GM18508 (cell line): ENCODE results near the gene LRRC75A.

ENCODE experiments used
- ATAC-seq: cut with Tn5 transposase; IDR thresholded peaks from one replicate; pipeline ENCODE4 v1.9.1; 2021; ENCODE audit warnings: moderate number of reproducible peaks; ENCODE audit not compliant: insufficient read depth, unreplicated experiment

Gene LRRC75A

DNA sequence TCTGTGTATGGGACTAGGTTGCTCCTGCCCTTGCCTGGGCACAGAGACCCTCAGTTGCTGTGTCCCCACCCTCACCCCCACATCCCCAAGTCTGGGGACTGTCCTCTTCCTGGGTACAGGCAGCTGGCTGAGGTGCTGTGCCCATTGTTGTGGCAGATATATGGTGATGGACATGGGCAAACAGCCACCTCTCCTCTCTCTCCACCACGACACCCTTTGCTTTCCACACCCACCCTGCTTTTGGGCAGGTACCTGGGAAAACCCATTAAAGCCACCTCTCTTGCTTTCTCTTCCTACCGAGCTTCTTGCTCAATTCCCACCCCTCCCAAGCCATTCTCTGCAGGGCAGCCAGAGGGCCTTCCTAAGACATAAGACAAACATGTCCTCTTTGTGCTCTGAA, 54.9 kb downstream of the LRRC75A start:
- ATAC-seq, result no peak

DNA sequence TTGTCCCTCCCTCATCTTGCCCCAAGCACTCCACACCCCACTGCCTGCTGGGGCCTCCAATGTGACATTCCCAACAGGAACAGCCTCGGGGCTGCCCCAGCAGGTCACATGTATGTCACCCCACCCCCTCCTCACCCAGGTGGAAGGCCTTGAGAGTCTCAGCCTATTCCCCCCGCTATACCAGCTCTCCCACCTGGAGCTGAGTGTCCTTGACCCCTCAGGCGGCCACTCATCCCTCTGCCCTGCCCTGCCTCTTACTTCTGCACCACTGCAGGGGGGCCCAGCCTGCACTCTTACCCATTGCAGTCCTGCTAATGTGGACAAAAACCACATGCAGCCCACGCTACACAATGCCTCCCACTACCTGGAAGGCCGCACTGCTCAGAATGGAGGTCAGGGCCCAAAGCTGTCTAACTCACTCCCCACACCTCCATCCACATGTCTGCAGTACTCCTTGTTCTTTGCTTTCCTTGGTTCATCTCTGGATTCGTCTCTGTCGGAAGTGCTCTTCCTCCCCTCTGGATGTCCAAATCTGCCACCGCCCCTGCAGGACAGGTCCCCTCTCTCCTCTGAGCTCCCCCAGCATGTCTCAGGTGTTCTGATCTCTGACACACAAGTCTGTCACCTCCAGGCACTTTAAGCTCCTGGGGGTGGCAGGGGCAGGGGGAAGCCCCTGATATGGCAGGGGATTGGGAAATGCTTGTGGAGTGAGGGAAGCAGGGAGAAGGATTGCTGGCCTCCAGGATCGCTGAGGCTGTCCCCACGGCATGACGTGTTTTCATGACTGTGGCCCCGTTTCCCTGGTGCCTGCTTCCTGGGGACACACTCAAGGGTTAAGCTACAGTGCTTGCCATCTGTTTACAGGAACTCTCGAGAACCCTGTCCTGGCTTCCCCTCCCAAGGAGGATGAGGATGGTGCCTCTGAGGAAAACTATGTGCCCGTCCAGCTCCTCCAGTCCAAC, 55.8 kb downstream of the LRRC75A start:
- no peak for ATAC-seq

DNA sequence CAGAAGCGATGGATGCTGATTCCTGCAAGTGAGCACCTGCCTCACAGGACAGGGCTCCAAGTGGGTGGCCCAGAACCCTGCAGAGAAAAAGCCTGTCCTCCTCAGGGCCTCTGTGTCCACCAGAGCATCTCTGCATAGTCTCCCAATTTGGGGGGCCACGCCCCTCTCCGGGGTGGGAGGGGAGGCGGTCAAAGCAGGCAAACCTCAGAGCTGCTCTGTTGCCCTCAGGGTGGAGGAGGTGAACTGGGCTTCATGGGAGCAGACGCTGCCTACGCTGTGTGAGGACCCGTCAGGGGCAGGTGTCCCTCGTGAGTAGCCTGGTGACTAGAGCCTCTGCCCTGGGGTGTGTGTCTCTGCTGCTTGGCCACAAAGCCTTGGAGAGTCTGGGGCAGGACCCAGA, 57.3 kb downstream of the LRRC75A start:
- ATAC-seq, result no peak

DNA sequence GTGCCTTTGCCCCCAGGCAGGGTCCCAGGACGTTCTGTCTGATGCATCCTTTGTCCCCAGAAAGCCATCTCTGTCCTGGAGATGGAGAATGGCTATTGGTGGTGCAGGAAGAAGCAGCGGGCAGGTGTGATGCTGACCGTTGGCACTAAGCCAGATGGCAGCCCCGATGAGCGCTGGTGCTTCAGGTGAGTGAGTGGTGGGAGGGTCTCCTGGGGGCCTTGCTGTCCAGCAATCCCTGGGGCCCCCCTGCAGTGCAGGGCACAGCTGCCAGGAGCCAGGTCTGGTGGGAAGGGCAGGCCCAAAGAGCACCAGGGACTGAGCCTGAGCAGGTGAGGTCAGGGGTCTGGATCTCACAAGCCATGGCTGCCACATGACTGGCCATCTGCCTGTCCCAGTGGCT, 58.5 kb downstream of the LRRC75A start:
- no peak for ATAC-seq

- ATAC-seq, result no peak
Measured at GRCh38 chr17:16432017-16432416, 60.0 kb downstream of the LRRC75A start.

GRCh38 chr17:16430650-16431049, 61.3 kb downstream of the LRRC75A start:
- no peak for ATAC-seq

DNA sequence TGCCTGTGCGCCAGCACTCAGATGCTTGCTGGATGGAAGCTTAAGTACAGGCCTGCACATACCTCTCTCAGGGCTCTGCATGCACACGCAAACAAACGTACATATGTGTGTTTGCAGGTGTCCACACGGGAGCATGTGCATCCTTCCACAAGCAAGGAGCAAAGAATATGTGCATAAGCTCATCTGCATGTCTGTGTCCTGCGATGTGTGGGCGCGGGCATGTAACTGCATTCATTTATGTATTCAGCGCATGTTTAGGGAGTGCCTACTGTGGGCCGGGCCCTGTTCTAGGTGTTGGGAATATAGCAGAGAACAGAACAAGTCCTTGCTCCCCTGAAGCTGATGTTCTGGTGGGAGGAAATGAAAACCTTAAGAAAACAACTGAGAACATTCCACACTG, 62.9 kb downstream of the LRRC75A start:
- no peak for ATAC-seq

- ATAC-seq, result no peak
Measured at GRCh38 chr17:16428098-16428882, 63.7 kb downstream of the LRRC75A start.

- no peak for ATAC-seq
Measured at GRCh38 chr17:16427020-16427419, 65.0 kb downstream of the LRRC75A start.

GRCh38 chr17:16425698-16426659, 66.0 kb downstream of the LRRC75A start:
- no peak for ATAC-seq

DNA sequence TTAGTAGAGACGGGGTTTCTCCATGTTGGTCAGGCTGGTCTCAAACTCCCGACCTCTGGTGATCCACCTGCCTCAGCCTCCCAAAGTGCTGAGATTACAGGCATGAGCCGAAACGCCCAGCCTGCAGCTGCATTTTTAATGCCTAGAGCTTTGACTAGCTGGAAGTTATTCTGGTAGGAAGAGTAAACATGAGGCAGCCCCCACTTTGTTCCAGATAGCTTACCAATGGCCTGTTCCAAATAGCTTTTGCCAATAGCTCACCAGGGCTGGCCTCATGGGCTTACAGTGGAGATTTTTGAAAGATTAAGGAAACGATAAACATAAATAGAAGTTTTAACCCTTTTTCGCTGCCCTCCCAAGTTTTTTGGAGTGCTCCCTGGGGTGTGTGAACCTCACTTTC, 66.8 kb downstream of the LRRC75A start:
- no peak for ATAC-seq

- ATAC-seq, result no peak
Measured at GRCh38 chr17:16423226-16423872, 68.6 kb downstream of the LRRC75A start.

GRCh38 chr17:16422416-16422815, 69.6 kb downstream of the LRRC75A start:
- ATAC-seq, result no peak

DNA sequence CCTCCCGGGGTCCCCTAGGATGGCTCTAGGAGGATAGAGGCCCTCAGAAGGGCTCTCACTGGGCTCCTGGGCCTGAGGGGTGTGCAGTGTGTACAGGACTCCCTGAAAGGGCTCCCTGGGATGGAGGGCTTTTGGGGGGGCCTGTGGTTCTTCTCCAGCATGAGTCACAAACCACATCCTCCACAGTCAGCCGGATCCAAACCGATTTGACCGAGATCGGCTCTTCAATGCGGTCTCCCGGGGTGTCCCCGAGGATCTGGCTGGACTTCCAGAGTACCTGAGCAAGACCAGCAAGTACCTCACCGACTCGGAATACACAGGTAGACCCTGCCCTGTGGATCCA, 72.1 kb downstream of the LRRC75A start:
- ATAC-seq, result no peak

DNA sequence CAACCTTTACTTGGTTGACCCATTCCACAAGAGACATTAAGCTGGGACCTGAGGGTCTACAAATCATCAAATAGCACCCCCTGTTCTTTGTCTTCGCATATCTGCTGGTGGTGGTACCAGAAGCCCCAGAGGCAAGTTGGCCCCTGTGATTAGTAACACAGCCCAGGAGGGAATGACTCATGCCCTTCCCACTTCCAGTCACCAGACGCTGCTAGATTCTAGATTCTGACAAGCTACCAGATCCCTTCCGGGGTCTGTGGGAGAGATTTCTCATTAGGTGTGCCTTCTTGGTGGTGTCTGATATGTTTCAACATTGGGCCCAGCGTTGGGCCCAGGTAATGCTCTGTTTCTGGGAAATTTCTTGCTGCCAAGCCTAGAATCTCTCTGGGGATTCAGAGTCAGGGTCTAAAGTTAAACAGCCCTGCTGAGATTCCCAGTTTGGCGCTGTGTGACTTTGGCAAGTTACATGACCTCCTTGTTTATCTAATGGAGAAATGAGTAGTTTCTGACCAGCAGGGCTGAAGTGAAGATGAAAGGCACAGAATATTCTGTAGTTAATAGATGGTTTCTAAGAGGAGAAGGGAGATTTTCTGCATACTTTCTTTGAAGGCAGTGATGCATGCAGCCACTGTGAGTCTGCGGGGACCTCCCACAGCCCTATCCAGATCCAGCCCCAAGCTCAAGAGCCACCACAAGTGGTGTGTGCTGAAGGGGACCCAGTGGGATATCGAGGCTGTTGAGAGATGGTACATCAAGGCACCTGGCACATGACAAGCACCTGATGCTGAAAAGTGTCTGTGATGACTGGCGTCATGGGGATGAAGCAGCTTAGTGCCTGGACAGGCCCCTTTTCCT, 72.7 kb downstream of the LRRC75A start:
- no peak for ATAC-seq

GRCh38 chr17:16418685-16419068, 73.3 kb downstream of the LRRC75A start:
- no peak for ATAC-seq

DNA sequence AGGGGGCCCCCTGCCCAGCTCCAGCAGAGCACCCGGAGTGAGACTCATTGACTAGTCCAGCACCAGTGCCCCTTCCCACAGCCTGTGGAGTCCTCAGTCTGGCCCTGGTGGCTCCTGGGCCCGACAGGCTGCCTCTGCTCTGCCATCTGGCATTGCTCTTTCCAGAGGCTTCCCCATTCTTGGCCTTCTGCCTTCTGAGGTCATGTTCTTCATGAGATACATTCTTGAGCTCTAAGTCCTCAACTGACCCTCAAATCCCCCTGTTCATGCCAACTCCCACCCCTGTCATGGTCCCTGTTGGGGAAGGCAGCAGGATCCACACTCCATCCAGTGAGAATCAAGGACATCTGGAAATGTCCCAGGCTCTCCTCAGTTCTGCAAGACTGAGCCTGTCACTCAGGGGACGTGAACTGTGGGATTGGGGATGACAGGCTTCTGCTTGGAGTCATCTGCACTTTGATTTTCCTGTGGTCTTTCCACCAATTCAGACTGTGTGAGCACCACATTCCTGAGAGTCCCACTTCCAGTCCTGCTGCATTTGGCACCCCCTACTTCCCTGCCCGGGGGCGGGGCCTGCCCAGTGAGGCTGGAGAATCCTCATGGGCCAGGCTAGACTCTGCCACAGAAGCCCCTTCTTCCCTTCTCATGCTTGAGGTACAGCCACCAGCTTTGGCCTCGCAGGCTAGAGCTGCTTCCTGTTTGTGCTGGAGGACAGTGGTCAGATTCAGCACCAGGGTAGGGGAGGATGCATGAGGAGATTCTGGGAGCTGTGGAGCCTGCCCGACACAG, 73.9 kb downstream of the LRRC75A start:
- ATAC-seq, result no peak

DNA sequence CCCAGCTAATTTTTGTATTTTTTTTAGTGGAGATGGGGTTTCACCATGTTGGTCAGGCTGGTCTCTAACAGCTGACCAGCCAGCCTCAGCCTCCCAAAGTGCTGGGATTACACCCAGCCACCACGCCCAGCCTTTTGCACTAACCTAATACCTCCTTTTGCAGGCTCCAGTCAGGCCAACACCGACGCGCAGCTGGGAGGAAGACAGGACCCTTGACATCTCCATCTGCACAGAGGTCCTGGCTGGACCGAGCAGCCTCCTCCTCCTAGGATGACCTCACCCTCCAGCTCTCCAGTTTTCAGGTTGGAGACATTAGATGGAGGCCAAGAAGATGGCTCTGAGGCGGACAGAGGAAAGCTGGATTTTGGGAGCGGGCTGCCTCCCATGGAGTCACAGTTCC, 74.6 kb downstream of the LRRC75A start:
- ATAC-seq, result no peak
